GM19240 (cell line): ENCODE results near the gene PLPP6.

ENCODE experiments used
- DNase-seq: peaks from one replicate; pipeline ENCODE4 v3.0.0; 2011; ENCODE audit warnings: low spot score; ENCODE audit not compliant: insufficient read length

PLPP6 gene

DNA sequence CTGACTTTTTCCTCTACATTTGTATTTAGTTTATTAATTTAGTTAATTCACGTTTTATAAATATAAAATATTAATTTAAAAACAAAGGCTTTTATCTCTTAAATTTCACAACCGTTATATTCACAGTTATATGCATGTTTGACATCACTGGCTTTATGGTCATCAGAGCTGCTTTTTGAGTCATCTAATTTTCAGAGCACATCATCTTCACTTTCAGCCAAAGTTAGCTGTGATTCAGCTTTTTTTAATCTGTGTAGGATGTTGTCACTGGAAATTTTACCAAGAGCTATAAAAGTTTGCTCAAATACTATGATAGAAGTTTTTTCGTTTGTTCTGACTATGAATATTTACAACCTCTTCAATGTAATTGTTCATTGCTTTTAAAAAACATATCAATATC, 29.7 kb downstream of the PLPP6 start:
- DNase-seq: no peak

- DNase-seq: no peak
These were observed 38.0 kb downstream of the PLPP6 start for GRCh38 chr9:4700091-4700490.

- no peak for DNase-seq
These were observed 38.8 kb downstream of the PLPP6 start for GRCh38 chr9:4700932-4701331.

DNA sequence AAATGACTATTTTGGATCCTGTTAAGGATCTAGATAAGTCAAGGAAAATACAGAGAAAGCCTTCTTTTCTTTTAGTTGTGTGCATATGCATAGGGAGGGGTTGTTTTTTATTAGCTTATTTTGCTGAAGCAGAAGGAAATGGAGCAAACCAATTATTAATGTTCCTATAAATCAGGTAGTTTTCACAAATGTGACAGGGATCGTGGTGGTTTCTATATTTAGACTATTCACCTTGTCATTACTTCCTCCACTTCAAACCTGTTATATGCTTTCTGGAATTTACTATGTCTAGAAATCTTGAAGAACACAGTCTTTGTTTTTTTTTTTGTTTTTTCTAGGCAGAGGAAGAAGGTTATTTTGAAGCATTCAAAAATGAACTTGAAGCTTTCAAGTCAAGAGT, 39.4 kb downstream of the PLPP6 start:
- no peak for DNase-seq

DNA sequence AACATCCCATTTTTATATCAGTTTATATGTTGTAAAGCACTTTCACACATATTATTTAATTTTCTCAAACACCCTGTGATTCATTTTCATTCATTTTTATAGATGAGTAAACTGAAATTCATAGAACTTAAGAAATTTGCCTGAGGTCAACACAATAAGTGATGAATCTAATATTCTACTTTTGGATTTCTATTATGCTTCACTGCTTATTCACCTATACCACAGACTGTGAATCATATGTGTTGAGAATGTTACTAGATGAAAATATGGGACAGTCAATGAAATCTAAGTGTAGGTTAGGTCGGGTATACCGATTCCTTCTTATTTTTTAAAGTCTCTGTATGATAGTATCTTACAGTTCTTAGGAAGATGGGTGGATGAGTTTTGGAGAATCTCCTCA, 42.0 kb downstream of the PLPP6 start:
- no peak for DNase-seq

DNA sequence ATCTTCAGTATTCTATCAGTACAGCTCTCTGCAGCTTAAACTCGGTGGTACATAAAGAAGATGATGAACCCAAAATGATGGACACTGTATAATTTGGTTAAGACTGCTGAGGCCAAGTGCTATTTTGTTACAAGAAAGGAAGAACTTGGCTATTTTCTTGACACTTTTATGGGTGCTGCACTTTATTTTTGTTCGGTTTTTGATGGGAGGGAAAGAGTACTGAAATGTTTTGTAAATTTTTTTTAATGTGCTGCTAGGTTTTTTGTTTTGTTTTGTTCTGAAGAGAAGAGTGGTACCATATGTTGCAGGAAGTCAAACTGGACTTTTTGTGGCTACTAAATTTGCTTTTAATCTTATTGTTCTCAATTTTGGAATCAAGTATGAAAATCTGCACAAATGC, 43.9 kb downstream of the PLPP6 start:
- DNase-seq: no peak

DNA sequence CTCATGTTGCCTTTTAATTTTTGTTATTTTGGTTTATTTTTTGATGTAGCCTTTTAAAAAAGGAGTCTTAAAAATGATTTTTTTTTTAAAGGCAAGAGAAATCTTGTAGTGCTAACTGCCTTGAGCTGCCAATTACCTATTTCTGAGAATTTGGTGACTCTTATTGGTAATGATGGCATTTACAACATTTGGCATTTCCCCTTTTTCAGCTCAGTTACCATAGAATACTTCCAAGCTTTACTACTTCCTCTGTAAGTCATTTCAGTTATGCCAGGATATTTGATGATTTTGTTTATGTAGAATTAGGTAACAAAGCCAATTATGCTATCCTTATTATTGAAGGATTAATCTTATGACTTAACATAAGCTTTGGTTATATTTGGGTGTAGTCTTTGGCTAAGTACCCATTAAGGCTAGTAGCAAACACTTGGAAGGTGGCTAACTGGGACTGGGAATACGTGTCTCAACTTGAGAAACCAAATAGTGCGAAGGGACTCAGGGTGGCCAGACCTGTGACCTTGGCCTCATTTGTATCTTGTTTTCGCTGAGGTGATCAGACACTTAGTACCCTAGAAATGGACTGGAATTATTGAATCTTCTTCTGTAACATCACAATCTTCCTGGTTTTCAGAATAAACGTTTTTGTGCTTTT, 45.0 kb downstream of the PLPP6 start:
- no peak for DNase-seq

DNA sequence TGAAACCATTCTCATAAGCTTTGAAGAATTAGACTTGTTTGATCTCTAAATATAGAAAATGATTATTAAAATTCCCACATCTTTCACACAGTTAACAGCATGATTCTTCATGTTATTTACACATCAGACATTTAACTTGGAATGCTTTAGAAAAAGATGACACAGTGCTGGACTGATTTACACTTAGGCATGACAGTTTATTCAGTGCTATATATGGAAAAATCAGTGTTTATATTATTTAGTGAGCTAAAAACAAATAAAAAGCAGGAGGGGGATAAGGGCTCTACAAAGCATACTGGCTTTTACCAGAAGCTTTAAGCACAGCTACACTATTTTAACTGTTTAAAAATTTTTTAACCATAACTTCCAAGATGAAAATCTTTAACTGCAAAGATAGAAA, 47.3 kb downstream of the PLPP6 start:
- no peak for DNase-seq

DNA sequence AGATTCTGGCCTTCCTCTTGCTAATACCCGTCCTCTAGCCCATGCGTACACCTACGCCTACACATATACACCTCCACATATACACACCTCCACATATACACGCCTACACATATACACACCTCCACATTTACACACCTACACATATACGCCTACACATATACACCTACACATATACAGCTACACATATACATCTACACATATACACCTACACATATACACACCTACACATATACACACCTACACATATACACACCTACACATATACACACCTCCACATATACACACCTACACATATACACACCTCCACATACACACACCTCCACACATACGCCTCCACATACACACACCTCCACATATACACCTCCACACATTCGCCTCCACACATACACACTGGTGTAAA, 51.8 kb downstream of the PLPP6 start:
- no peak for DNase-seq

- DNase-seq: no peak
These were observed 52.3 kb downstream of the PLPP6 start for GRCh38 chr9:4714266-4715016.
